Measurements from ENCODE around the gene DST. TPM values are rescaled to one million over a fixed set of nuclear protein-coding genes. Genes with fewer than 3 reads are reported as not detected.

The DST gene
- total RNA-seq, 1 donor from 2014 or later = 450 TPM

DNA sequence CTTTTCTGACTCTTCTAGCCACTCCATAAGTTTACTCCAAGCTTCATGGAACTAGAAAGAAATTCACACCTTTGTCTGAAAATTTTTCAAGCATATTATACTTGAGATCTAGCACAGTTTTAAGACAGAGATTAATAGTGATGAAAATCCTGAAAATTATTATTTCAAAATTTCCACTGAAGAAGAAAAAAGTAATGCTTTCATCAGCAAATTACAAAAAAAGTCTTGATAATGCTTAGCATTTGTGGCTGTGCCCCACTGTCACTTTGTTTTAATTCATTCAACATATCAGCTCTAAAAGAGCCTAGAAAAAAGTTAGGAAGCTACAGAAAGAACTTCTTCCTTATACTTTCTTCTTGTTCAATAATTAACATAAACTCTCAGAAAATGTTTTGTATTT, 153.1 kb downstream of the DST start:
- no peak for DNase-seq
- TF ChIP-seq, protein P1, sequence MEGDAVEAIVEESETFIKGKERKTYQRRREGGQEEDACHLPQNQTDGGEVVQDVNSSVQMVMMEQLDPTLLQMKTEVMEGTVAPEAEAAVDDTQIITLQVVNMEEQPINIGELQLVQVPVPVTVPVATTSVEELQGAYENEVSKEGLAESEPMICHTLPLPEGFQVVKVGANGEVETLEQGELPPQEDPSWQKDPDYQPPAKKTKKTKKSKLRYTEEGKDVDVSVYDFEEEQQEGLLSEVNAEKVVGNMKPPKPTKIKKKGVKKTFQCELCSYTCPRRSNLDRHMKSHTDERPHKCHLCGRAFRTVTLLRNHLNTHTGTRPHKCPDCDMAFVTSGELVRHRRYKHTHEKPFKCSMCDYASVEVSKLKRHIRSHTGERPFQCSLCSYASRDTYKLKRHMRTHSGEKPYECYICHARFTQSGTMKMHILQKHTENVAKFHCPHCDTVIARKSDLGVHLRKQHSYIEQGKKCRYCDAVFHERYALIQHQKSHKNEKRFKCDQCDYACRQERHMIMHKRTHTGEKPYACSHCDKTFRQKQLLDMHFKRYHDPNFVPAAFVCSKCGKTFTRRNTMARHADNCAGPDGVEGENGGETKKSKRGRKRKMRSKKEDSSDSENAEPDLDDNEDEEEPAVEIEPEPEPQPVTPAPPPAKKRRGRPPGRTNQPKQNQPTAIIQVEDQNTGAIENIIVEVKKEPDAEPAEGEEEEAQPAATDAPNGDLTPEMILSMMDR (IDR thresholded peaks at IDR 0.05) = no peak
- no peak overlapping the region for H3K4me3 ChIP-seq
- no peak for ATAC-seq
- no peaks in the 10 kb centered on the region for H3K9me3 ChIP-seq
- intact Hi-C loops (cut with DNase I) = no loop called here
- H3K27ac ChIP-seq = no peak overlapping the region
- H3K4me1 ChIP-seq = no peaks in the 10 kb centered on the region
- no peaks in the 10 kb centered on the region for H3K27me3 ChIP-seq
- H3K36me3 ChIP-seq = peaks cover 70% of the 10 kb centered on the region

DNA sequence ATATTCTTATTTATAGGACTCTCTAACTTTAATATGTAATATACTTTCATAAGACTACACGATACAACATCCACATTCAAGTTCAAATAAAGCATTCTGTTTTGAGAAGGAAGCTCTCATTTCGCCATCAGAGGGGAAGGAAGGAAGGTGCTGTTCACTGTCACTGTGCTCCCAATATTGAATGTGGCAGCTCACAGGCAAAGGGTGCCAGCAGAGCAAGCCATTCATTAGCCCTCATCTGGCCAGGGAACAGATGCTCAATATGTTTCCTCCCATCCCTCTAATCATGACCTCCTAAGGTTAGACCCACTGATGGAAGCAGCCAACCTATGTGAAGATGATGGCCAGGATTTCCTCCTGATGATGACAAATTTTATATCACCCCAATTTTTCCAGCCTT, 154.4 kb downstream of the DST start:
- Histone ChIP-seq H3K4me3 (no peak overlapping the region), H3K4me1 (no peaks in the 10 kb centered on the region), H3K36me3 (peaks cover 74% of the 10 kb centered on the region), H3K9me3 (no peaks in the 10 kb centered on the region), H3K27ac (no peak overlapping the region), H3K27me3 (no peaks in the 10 kb centered on the region)
- TF ChIP-seq, protein P1 (IDR thresholded peaks at IDR 0.05) = no peak
- ATAC-seq (no peak), DNase-seq (no peak)
- intact Hi-C loops (cut with DNase I) = no loop called here

DNA sequence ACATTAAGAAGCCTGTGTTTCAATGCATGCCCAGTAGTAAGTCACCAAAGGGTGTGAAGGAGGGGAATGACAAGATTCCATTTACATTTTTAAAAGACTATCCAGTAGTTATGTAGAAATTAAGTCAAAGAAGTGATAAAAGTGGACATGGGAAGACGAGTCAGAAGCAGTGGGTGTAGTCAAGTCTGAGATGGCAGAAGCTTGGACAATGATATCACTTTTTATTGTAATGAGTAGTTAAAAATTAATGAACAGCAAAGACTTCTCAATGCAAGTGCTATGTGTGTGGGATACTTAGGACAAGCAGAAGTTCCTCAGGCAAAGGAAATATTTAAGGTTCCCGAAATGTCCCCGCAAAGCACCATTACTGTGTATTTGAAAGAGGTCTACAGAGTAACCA, 156.0 kb downstream of the DST start:
- Histone ChIP-seq H3K27ac (no peak overlapping the region), H3K4me1 (no peaks in the 10 kb centered on the region), H3K4me3 (no peak overlapping the region), H3K9me3 (no peaks in the 10 kb centered on the region), H3K36me3 (peaks cover 73% of the 10 kb centered on the region), H3K27me3 (no peaks in the 10 kb centered on the region)
- no peak for ATAC-seq
- intact Hi-C loops (cut with DNase I) = no loop called here
- TF ChIP-seq, protein P1 (IDR thresholded peaks at IDR 0.05) = no peak
- DNase-seq = no peak

DNA sequence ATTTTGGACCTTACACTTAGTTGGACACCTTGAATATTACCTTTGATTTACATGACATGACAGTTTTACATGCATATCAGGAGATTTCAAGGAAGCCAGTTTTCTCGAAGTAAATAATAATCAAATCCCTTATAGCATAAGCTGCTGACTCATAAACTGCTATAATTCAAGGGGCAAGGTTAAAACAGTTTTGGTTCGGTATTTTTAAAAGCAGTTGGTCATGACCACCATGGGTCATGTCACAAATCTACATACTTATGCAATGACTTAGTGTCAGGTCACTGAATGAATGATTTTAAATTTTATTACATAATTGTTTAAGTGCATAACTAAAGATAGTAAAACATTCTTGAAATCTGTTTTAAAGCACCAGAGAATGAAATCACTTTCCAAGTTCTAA, 158.0 kb downstream of the DST start:
- no peaks in the 10 kb centered on the region for H3K27me3 ChIP-seq
- TF ChIP-seq, protein P1 (IDR thresholded peaks at IDR 0.05) = no peak
- no peaks in the 10 kb centered on the region for H3K9me3 ChIP-seq
- intact Hi-C loops (cut with DNase I) = no loop called here
- ATAC-seq (no peak), DNase-seq (no peak)
- H3K4me3 ChIP-seq = no peak overlapping the region
- H3K27ac ChIP-seq = no peak overlapping the region
- peaks cover 81% of the 10 kb centered on the region for H3K36me3 ChIP-seq
- H3K4me1 ChIP-seq = no peaks in the 10 kb centered on the region

DNA sequence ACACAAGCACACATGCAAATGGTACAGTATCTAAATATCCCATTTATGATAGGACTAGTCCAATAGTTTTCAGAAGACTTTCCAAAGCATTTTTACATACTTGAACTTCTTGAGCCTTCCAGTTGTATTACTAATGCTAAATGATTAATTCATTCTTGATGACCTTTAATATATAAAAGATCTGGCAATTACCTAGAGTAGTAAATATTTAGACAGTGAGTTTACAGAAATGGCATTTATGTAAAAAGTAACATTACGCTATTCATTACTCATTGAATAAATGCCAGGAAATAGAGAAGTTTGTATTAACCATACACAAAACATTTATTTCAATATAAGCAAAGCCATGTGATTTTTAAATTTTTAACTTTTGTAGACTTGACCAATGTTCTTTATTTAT, 158.8 kb downstream of the DST start:
- intact Hi-C loops (cut with DNase I) = no loop called here
- Histone ChIP-seq H3K36me3 (peaks cover 83% of the 10 kb centered on the region), H3K4me1 (no peaks in the 10 kb centered on the region), H3K27ac (no peak overlapping the region), H3K9me3 (no peaks in the 10 kb centered on the region), H3K27me3 (no peaks in the 10 kb centered on the region), H3K4me3 (no peak overlapping the region)
- TF ChIP-seq, protein P1 (IDR thresholded peaks at IDR 0.05) = no peak
- DNase-seq = no peak
- ATAC-seq = no peak

DNA sequence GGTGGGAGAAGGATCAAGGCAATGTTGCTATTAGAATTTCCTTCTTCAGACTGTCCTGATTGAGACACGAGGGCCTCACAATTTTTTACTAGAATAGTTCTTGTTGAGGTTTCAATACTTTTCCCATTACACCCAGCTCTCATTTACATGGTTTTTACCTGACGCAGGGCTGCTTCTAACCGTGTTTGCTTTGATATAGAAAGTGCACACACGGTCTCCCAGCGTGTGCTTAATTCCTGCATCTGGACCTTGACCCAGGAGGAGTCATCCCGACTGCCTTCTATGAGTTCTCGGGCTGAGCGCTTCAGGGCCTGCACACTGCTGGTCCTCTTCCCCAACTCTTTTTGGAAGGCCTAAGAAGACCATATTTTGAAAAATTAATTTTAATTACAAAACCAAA, 160.2 kb downstream of the DST start:
- Histone ChIP-seq H3K9me3 (no peaks in the 10 kb centered on the region), H3K27ac (no peak overlapping the region), H3K27me3 (no peaks in the 10 kb centered on the region), H3K4me1 (no peaks in the 10 kb centered on the region), H3K36me3 (peaks cover 79% of the 10 kb centered on the region), H3K4me3 (no peak overlapping the region)
- intact Hi-C loops (cut with DNase I) = no loop called here
- TF ChIP-seq, protein P1 (IDR thresholded peaks at IDR 0.05) = no peak
- DNase-seq (no peak), ATAC-seq (peak; percentile 41)
